HS-27A (cell line): ENCODE data around the gene COL11A1.

ENCODE experiments used
- DNase-seq: peaks from one replicate; pipeline ENCODE4 v3.0.0-alpha.2; 2012; ENCODE audit warnings: low read depth, missing footprints

The COL11A1 gene

GRCh38 chr1:102901996-102902395, 206.3 kb downstream of the COL11A1 start:
- no peak for DNase-seq

GRCh38 chr1:102899935-102900334, 208.4 kb downstream of the COL11A1 start:
- DNase-seq, result no peak

- DNase-seq, result peak; percentile 52
These were observed 210.8 kb downstream of the COL11A1 start for GRCh38 chr1:102897557-102897956.

GRCh38 chr1:102896771-102897170, 211.6 kb downstream of the COL11A1 start:
- no peak for DNase-seq

GRCh38 chr1:102896286-102896685, 212.0 kb downstream of the COL11A1 start:
- no peak for DNase-seq

GRCh38 chr1:102891868-102892625, 216.3 kb downstream of the COL11A1 start:
- DNase-seq, result peak; percentile 50

GRCh38 chr1:102886638-102887037, 221.7 kb downstream of the COL11A1 start:
- DNase-seq, result no peak

GRCh38 chr1:102884238-102884637, 224.1 kb downstream of the COL11A1 start:
- DNase-seq, result no peak

GRCh38 chr1:102879439-102879993, 228.8 kb downstream of the COL11A1 start:
- peak; percentile 88 for DNase-seq

- DNase-seq, result no peak
These were observed 232.6 kb downstream of the COL11A1 start for GRCh38 chr1:102875756-102876155.

GRCh38 chr1:102872526-102872925, 235.8 kb downstream of the COL11A1 start:
- DNase-seq, result no peak

- no peak for DNase-seq
These were observed 236.2 kb downstream of the COL11A1 start for GRCh38 chr1:102872097-102872496.

GRCh38 chr1:102863704-102864103, 244.6 kb downstream of the COL11A1 start:
- DNase-seq, result no peak

GRCh38 chr1:102861247-102861646, 247.1 kb downstream of the COL11A1 start:
- no peak for DNase-seq

- no peak for DNase-seq
These were observed 249.6 kb downstream of the COL11A1 start for GRCh38 chr1:102858695-102859094.

GRCh38 chr1:102857251-102857650, 251.1 kb downstream of the COL11A1 start:
- DNase-seq, result no peak

GRCh38 chr1:102853701-102854187, 254.6 kb downstream of the COL11A1 start:
- DNase-seq, result no peak

GRCh38 chr1:102853136-102853535, 255.2 kb downstream of the COL11A1 start:
- no peak for DNase-seq

GRCh38 chr1:102852613-102853012, 255.7 kb downstream of the COL11A1 start:
- DNase-seq, result no peak

- DNase-seq, result peak; percentile 31
These were observed 256.7 kb downstream of the COL11A1 start for GRCh38 chr1:102851616-102852015.

- DNase-seq, result no peak
These were observed 265.7 kb downstream of the COL11A1 start for GRCh38 chr1:102842606-102843005.

- DNase-seq, result no peak
These were observed 267.6 kb downstream of the COL11A1 start for GRCh38 chr1:102840741-102841140.

GRCh38 chr1:102838016-102838415, 270.3 kb downstream of the COL11A1 start:
- DNase-seq, result no peak

GRCh38 chr1:102837551-102837950, 270.8 kb downstream of the COL11A1 start:
- DNase-seq, result no peak
